Endothelial cell of umbilical vein (primary cell): ENCODE data around the gene CACNA2D2. TPM values are rescaled to one million over a fixed set of nuclear protein-coding genes. Genes with fewer than 3 reads are reported as not detected.

Source experiments
- BruUV-seq: library from RNA; stranded (reverse); fragments of 400-500 nt; replicated peaks from 2 replicates; lab custom pipeline; 2021; lab: Mats Ljungman, UMichigan
- CTCF ChIA-PET: fragments of 300-600, 350-600 bp; sonication (Branson Sonifier 250); formaldehyde crosslinking; loops from one replicate; lab custom pipeline; 2021; ENCODE audit warnings: antibody characterized with exemption, inconsistent platforms; lab: Charles Lee
- POLR2A ChIA-PET: fragments of 300-600, 350-600 bp; sonication (Branson Sonifier 250); formaldehyde crosslinking; loops from one replicate; lab custom pipeline; 2021; ENCODE audit warnings: antibody characterized with exemption, inconsistent platforms; lab: Charles Lee
- DNase-seq: peaks from one replicate; pipeline ENCODE4 v3.0.0-alpha.2; 2011; ENCODE audit warnings: low read depth, low spot score
- FAIRE-seq: peaks from 2 replicates; lab custom pipeline; 2011; peaks lifted over from hg19 to GRCh38; lab: Jason Lieb, UNC
- H2AFZ ChIP-seq: 2 replicates; pipeline ENCODE4 v1.6.0; 2012; ENCODE audit warnings: low read depth, low read length, control low read depth, inconsistent platforms
- H3K27ac ChIP-seq: 2 replicates; pipeline ENCODE4 v1.5.1; 2011; ENCODE audit warnings: low read depth, mild to moderate bottlenecking, control low read depth, low read length, moderate library complexity; ENCODE audit not compliant: insufficient read depth
- H3K27me3 ChIP-seq, 2 experiments: 2 replicates each; pipeline versions ENCODE4 v1.6.0 to v1.6.1; 2011; ENCODE audit warnings: low read length in 2 of 2, mixed read lengths in 1 of 2; ENCODE audit not compliant: control insufficient read depth in 2 of 2, insufficient read depth in 2 of 2
- H3K36me3 ChIP-seq, 2 experiments: 2 replicates in 1 of 2; 3 replicates in 1 of 2; pipeline ENCODE4 v1.5.1; 2011; ENCODE audit warnings: low read length in 2 of 2, mild to moderate bottlenecking in 1 of 2, moderate library complexity in 1 of 2; ENCODE audit not compliant: control insufficient read depth in 2 of 2, insufficient read depth in 2 of 2; ENCODE audit errors: extremely low read depth in 1 of 2
- H3K4me1 ChIP-seq: 3 replicates; pipeline ENCODE4 v1.5.1; 2011; ENCODE audit warnings: mild to moderate bottlenecking, low read length; ENCODE audit not compliant: control insufficient read depth, insufficient read depth; ENCODE audit errors: extremely low read depth
- H3K4me2 ChIP-seq: 2 replicates; pipeline ENCODE4 v1.6.1; 2011; ENCODE audit warnings: low read length, control low read depth, mixed read lengths; ENCODE audit not compliant: insufficient read depth
- H3K4me3 ChIP-seq, 3 experiments: fragments of 200-600 bp in 1 of 3; sonication (generic), shearing (Covaris generic) in 1 of 3; replicated peaks in 1 of 3; 2 replicates each; pipeline ENCODE4 v1.5.1; 2011 to 2016; ENCODE audit warnings: control low read depth in 3 of 3, low read length in 3 of 3, mild to moderate bottlenecking in 2 of 3, inconsistent platforms in 1 of 3, low read depth in 1 of 3, moderate library complexity in 1 of 3; ENCODE audit not compliant: insufficient read depth in 1 of 3
- H3K79me2 ChIP-seq: 2 replicates; pipeline ENCODE4 v1.6.0; 2012; ENCODE audit warnings: low read length, inconsistent platforms; ENCODE audit not compliant: control insufficient read depth, insufficient read depth
- H3K9ac ChIP-seq: replicated peaks from 2 replicates; pipeline ENCODE3; 2011; ENCODE audit warnings: low read length, control low read depth; ENCODE audit not compliant: insufficient read depth; ENCODE audit errors: extremely low read depth
- H3K9me1 ChIP-seq: replicated peaks from 3 replicates; pipeline ENCODE4 v1.6.0; 2011; ENCODE audit warnings: mild to moderate bottlenecking, low read length; ENCODE audit not compliant: control insufficient read depth, insufficient read depth; ENCODE audit errors: extremely low read depth
- H3K9me3 ChIP-seq: replicated peaks from 2 replicates; pipeline ENCODE4 v1.5.1; 2012; ENCODE audit warnings: low read length, inconsistent platforms; ENCODE audit not compliant: control insufficient read depth, insufficient read depth
- H4K20me1 ChIP-seq: replicated peaks from 2 replicates; pipeline ENCODE3; 2011; ENCODE audit warnings: mild to moderate bottlenecking, low read length; ENCODE audit not compliant: control insufficient read depth, insufficient read depth; ENCODE audit errors: extremely low read depth
- EZH2 ChIP-seq: IDR thresholded peaks from 2 replicates; pipeline ENCODE4 v1.6.1; 2012; ENCODE audit warnings: borderline replicate concordance, low read depth, mild to moderate bottlenecking, moderate library complexity, low read length, inconsistent platforms; ENCODE audit not compliant: severe bottlenecking
- FOS ChIP-seq: IDR thresholded peaks from 2 replicates; pipeline ENCODE4 v1.6.1; 2011; ENCODE audit warnings: mild to moderate bottlenecking, low read length, moderate library complexity, borderline replicate concordance; ENCODE audit not compliant: insufficient read depth
- GATA2 ChIP-seq: IDR thresholded peaks from 2 replicates; pipeline ENCODE4 v1.7.0; 2011; ENCODE audit warnings: low read depth, mild to moderate bottlenecking, moderate library complexity, mixed read lengths, low read length; ENCODE audit not compliant: insufficient read length, insufficient read depth
- JUN ChIP-seq: IDR thresholded peaks from 2 replicates; pipeline ENCODE4 v1.6.1; 2011; ENCODE audit warnings: borderline replicate concordance, low read depth; ENCODE audit not compliant: insufficient read length, insufficient read depth
- MYC ChIP-seq: IDR thresholded peaks from one replicate; pipeline ENCODE4 v1.6.1; 2011; ENCODE audit warnings: mild to moderate bottlenecking, low read depth, low read length
- POLR2A ChIP-seq: IDR thresholded peaks from 2 replicates; pipeline ENCODE4 v1.6.1; 2012; ENCODE audit warnings: low read depth, mild to moderate bottlenecking, control low read depth, low read length
- POLR2AphosphoS5 ChIP-seq: IDR thresholded peaks from 2 replicates; pipeline ENCODE4 v1.6.1; 2012; ENCODE audit warnings: low read depth, mild to moderate bottlenecking, control low read depth, low read length, moderate library complexity; ENCODE audit not compliant: insufficient read depth
- dilution Hi-C: fragments of 300-500 bp; cut with MboI; formaldehyde crosslinking; loops from one replicate; pipeline ENCODE4 v1.15.0; 2019; ENCODE audit warnings: low sequenced_read_pairs; ENCODE audit not compliant: extremely low pct_ligation_motif_present
- intact Hi-C: fragments of 100-400 bp; cut with micrococcal nuclease; formaldehyde crosslinking; loops from one replicate; pipeline ENCODE4 v1.10.0; 2022
- polyA plus RNA-seq, 4 experiments: library from polyadenylated mRNA; depleted of rRNA in 3 of 4; stranded (reverse) in 3 of 4; unstranded in 1 of 4; fragments of >200 nt; gene quantifications; 2 replicates each; pipeline versions ENCODE4 v1.2.1 to v1.2.3, GENCODE V29; 2011 to 2012; ENCODE audit warnings: missing spikeins in 1 of 4
- total RNA-seq: library from RNA; stranded (reverse); gene quantifications from 2 replicates; pipeline ENCODE4 v1.2.3, GENCODE V29; 2021
- TF ChIP-seq, protein P1 (sequence below): IDR thresholded peaks from 2 replicates; pipeline ENCODE4 v1.6.1; 2011; ENCODE audit not compliant: insufficient read depth, insufficient read length
- TF ChIP-seq, protein P2 (sequence below), 2 donors: IDR thresholded peaks; 1 replicate in 1 of 2; 2 replicates in 1 of 2; pipeline ENCODE4 v1.5.1; 2011; ENCODE audit warnings: low read length in 2 of 2, mild to moderate bottlenecking in 2 of 2, moderate library complexity in 2 of 2, control low read depth in 1 of 2, inconsistent platforms in 1 of 2, low read depth in 1 of 2; ENCODE audit not compliant: insufficient read depth in 1 of 2; ENCODE audit errors: extremely low read depth in 1 of 2

Gene CACNA2D2
- total and polyA plus RNA-seq, 2 donors (not counting 3 experiments of a cell fraction or from before 2014, with no cell fraction given) = 0.15 TPM; not detected in 1

DNA sequence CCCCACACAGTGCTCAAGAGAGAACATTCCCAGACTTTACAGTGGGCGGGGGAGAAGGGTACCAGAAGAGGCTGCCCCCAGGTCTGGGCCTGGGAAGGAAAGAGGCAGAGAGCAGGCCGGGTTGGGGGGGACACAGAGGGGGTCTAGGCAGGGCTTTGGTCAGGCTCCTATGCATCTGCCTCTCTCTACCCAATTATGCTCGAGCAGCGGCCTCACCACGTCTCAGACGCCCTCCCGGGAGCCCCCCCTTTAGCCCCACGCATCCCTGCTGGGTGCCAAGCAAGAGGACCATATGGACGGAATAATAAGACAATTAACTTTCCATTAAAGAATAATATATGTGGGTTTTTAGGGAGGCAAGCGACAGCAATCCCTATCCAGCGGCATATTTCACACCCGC lies 32.8 kb downstream of the CACNA2D2 start:
- Histone ChIP-seq H3K4me2 (no peak overlapping the region), H2AFZ (no peak overlapping the region), H3K4me1 (peaks cover 2% of the 10 kb centered on the region), H3K79me2 (no peaks in the 10 kb centered on the region), H3K9ac (no peak overlapping the region), H3K27ac (no peak overlapping the region), H3K27me3 (no peaks in the 10 kb centered on the region), H3K36me3 (no peaks in the 10 kb centered on the region), H3K9me3 (no peaks in the 10 kb centered on the region), H3K4me3 (no peak overlapping the region), H3K9me1 (no peaks in the 10 kb centered on the region), H4K20me1 (no peaks in the 10 kb centered on the region)
- DNase-seq (no peak), FAIRE-seq (no peak)
- dilution Hi-C loops (no loop called here), intact Hi-C loops (no loop called here)
- BruUV-seq = no TSS peak
- ChIA-PET POLR2A (no interaction called here), CTCF (no interaction called here)
- TF ChIP-seq JUN (no peak), EZH2 (no peak), POLR2A (no peak), MYC (no peak), POLR2AphosphoS5 (no peak), FOS (no peak), GATA2 (no peak)
- TF ChIP-seq, protein P1, sequence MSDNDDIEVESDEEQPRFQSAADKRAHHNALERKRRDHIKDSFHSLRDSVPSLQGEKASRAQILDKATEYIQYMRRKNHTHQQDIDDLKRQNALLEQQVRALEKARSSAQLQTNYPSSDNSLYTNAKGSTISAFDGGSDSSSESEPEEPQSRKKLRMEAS = no peak
- TF ChIP-seq, protein P2, sequence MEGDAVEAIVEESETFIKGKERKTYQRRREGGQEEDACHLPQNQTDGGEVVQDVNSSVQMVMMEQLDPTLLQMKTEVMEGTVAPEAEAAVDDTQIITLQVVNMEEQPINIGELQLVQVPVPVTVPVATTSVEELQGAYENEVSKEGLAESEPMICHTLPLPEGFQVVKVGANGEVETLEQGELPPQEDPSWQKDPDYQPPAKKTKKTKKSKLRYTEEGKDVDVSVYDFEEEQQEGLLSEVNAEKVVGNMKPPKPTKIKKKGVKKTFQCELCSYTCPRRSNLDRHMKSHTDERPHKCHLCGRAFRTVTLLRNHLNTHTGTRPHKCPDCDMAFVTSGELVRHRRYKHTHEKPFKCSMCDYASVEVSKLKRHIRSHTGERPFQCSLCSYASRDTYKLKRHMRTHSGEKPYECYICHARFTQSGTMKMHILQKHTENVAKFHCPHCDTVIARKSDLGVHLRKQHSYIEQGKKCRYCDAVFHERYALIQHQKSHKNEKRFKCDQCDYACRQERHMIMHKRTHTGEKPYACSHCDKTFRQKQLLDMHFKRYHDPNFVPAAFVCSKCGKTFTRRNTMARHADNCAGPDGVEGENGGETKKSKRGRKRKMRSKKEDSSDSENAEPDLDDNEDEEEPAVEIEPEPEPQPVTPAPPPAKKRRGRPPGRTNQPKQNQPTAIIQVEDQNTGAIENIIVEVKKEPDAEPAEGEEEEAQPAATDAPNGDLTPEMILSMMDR (IDR thresholded peaks at IDR 0.05; ENCODE audit: extremely low read depth in 1 of 2, insufficient read depth in 1 of 2, low read depth in 1 of 2, low read length in 2 of 2) = no peak
